H9 (cell line): ENCODE measurements around the gene MRPL41. TPM values are rescaled to one million over a fixed set of nuclear protein-coding genes. Genes with fewer than 3 reads are reported as not detected.

Source experiments
- DNase-seq: peaks from one replicate; pipeline ENCODE4 v3.0.0-alpha.2; 2017
- H2AFZ ChIP-seq: one replicate; pipeline ENCODE4 v1.6.1; 2013; ENCODE audit warnings: mild to moderate bottlenecking, low read length, control low read depth, moderate library complexity
- H2AK5ac ChIP-seq: 2 replicates; pipeline ENCODE4 v1.6.1; 2013; ENCODE audit warnings: low read length, control low read depth, mixed read lengths; ENCODE audit not compliant: insufficient read length
- H2BK120ac ChIP-seq: one replicate; pipeline ENCODE4 v1.6.1; 2013; ENCODE audit warnings: low read depth, mild to moderate bottlenecking, low read length, control low read depth, inconsistent platforms; ENCODE audit not compliant: poor library complexity, severe bottlenecking
- H2BK12ac ChIP-seq: 2 replicates; pipeline ENCODE4 v1.6.1; 2013; ENCODE audit warnings: low read length, control low read depth, mixed read lengths, low read depth; ENCODE audit not compliant: insufficient read length
- H2BK15ac ChIP-seq: 2 replicates; pipeline ENCODE4 v1.6.1; 2013; ENCODE audit warnings: low read depth, low read length, control low read depth
- H2BK20ac ChIP-seq: one replicate; pipeline ENCODE4 v1.6.1; 2013; ENCODE audit warnings: low read depth, mild to moderate bottlenecking, low read length, control low read depth, inconsistent platforms; ENCODE audit not compliant: poor library complexity, severe bottlenecking
- H2BK5ac ChIP-seq: 2 replicates; pipeline ENCODE4 v1.6.1; 2013; ENCODE audit warnings: low read length, control low read depth, mixed read lengths; ENCODE audit not compliant: insufficient read length
- H3K14ac ChIP-seq: 2 replicates; pipeline ENCODE4 v1.6.1; 2013; ENCODE audit warnings: low read length, control low read depth; ENCODE audit not compliant: insufficient read depth
- H3K18ac ChIP-seq: 2 replicates; pipeline ENCODE4 v1.6.1; 2013; ENCODE audit warnings: low read depth, mild to moderate bottlenecking, mixed read lengths, low read length, control low read depth; ENCODE audit not compliant: insufficient read length
- H3K23ac ChIP-seq: 2 replicates; pipeline ENCODE4 v1.6.1; 2013; ENCODE audit warnings: low read length, control low read depth, mixed read lengths, low read depth; ENCODE audit not compliant: insufficient read length
- H3K23me2 ChIP-seq: 2 replicates; pipeline ENCODE4 v1.6.1; 2013; ENCODE audit warnings: low read depth, mild to moderate bottlenecking, mixed read lengths, low read length, control low read depth; ENCODE audit not compliant: insufficient read length, poor library complexity, severe bottlenecking
- H3K27ac ChIP-seq: 2 replicates; pipeline ENCODE4 v1.5.1; 2013; ENCODE audit warnings: low read length, control low read depth, mixed read lengths, low read depth; ENCODE audit not compliant: insufficient read length
- H3K27me3 ChIP-seq: 2 replicates; pipeline ENCODE4 v1.6.1; 2013; ENCODE audit warnings: low read length, control low read depth, inconsistent platforms; ENCODE audit not compliant: insufficient read depth
- H3K4ac ChIP-seq: 2 replicates; pipeline ENCODE4 v1.6.1; 2013; ENCODE audit warnings: low read depth, mild to moderate bottlenecking, control low read depth, inconsistent platforms, low read length, moderate library complexity
- H3K4me1 ChIP-seq: 2 replicates; pipeline ENCODE4 v1.6.1; 2013; ENCODE audit warnings: low read length, control low read depth, inconsistent platforms; ENCODE audit not compliant: insufficient read depth
- H3K4me2 ChIP-seq: 2 replicates; pipeline ENCODE4 v1.6.1; 2013; ENCODE audit warnings: low read length, control low read depth, mixed read lengths; ENCODE audit not compliant: insufficient read length, insufficient read depth
- H3K56ac ChIP-seq: 2 replicates; pipeline ENCODE4 v1.6.1; 2013; ENCODE audit warnings: low read depth, mild to moderate bottlenecking, mixed read lengths, low read length, control low read depth; ENCODE audit not compliant: insufficient read length
- H3K79me1 ChIP-seq: 2 replicates; pipeline ENCODE4 v1.6.1; 2013; ENCODE audit warnings: low read depth, mild to moderate bottlenecking, moderate library complexity, low read length, control low read depth, inconsistent platforms; ENCODE audit not compliant: insufficient read depth, poor library complexity, severe bottlenecking
- H3K79me2 ChIP-seq: 2 replicates; pipeline ENCODE4 v1.6.1; 2013; ENCODE audit warnings: low read length, control low read depth, inconsistent platforms; ENCODE audit not compliant: insufficient read depth
- H3K9ac ChIP-seq: 2 replicates; pipeline ENCODE4 v1.6.1; 2013; ENCODE audit warnings: low read length, control low read depth, mixed read lengths; ENCODE audit not compliant: insufficient read length; ENCODE audit errors: extremely low read depth
- H3K9me3 ChIP-seq: one replicate; pipeline ENCODE4 v1.6.1; 2013; ENCODE audit warnings: low read depth, low read length, inconsistent platforms; ENCODE audit not compliant: control insufficient read depth
- H3T11ph ChIP-seq: one replicate; pipeline ENCODE4 v1.6.1; 2013; ENCODE audit warnings: mild to moderate bottlenecking, low read length, control low read depth, inconsistent platforms
- H4K20me1 ChIP-seq: one replicate; pipeline ENCODE4 v1.6.1; 2013; ENCODE audit not compliant: control insufficient read depth, insufficient read length, insufficient read depth
- H4K5ac ChIP-seq: 2 replicates; pipeline ENCODE4 v1.6.1; 2013; ENCODE audit warnings: low read depth, mild to moderate bottlenecking, mixed read lengths, low read length, control low read depth; ENCODE audit not compliant: insufficient read length
- H4K8ac ChIP-seq: replicated peaks from 2 replicates; pipeline ENCODE4 v1.6.1; 2013; ENCODE audit warnings: low read length, control low read depth, mixed read lengths, low read depth; ENCODE audit not compliant: insufficient read length
- H4K91ac ChIP-seq: 2 replicates; pipeline ENCODE4 v1.6.1; 2013; ENCODE audit warnings: low read depth, mild to moderate bottlenecking, moderate library complexity, mixed read lengths, low read length, control low read depth; ENCODE audit not compliant: insufficient read length
- H3K27ac Mint-ChIP-seq, 3 experiments: 2 replicates in 2 of 3; 3 replicates in 1 of 3; pipeline ENCODE4 v1.8.0; 2020 to 2021; ENCODE audit warnings: mixed read lengths in 3 of 3, mild to moderate bottlenecking in 1 of 3, moderate library complexity in 1 of 3
- H3K27me3 Mint-ChIP-seq: 2 replicates; pipeline ENCODE4 v1.8.0; 2021; ENCODE audit warnings: low read depth, mild to moderate bottlenecking, moderate library complexity, mixed read lengths
- H3K36me3 Mint-ChIP-seq, 3 experiments: 2 replicates in 2 of 3; 3 replicates in 1 of 3; pipeline ENCODE4 v1.8.0; 2020 to 2021; ENCODE audit warnings: low read depth in 3 of 3, mixed read lengths in 3 of 3; ENCODE audit not compliant: insufficient read depth in 1 of 3
- H3K4me1 Mint-ChIP-seq, 2 experiments: 2 replicates each; pipeline ENCODE4 v1.8.0; 2020; ENCODE audit warnings: mixed read lengths in 2 of 2
- H3K4me3 Mint-ChIP-seq, 2 experiments: 2 replicates in 1 of 2; 3 replicates in 1 of 2; pipeline ENCODE4 v1.8.0; 2020 to 2021; ENCODE audit warnings: mild to moderate bottlenecking in 2 of 2, mixed read lengths in 2 of 2, moderate library complexity in 1 of 2
- H3K9me3 Mint-ChIP-seq, 2 experiments: 2 replicates in 1 of 2; 3 replicates in 1 of 2; pipeline ENCODE4 v1.8.0; 2020; ENCODE audit warnings: mild to moderate bottlenecking in 2 of 2, mixed read lengths in 2 of 2, moderate library complexity in 1 of 2
- WGBS: extraction: QIAGEN DNeasy Blood & Tissue Kit; methylation state at CpG from one replicate; pipeline ENCODE4 v1.1.7; 2013; ENCODE audit warnings: missing lambda C conversion rate, low lambda C conversion rate, mixed read lengths; ENCODE audit not compliant: insufficient read length; ENCODE audit errors: extremely low coverage; 5-methylcytosine and 5-hydroxymethylcytosine counted together
- total RNA-seq: library from RNA; stranded (reverse); gene quantifications from 2 replicates; pipeline ENCODE4 v1.2.1, GENCODE V29; 2021
- TF ChIP-seq, protein P1 (sequence below): fragments of 200-600 bp; sonication (generic); conservative IDR thresholded peaks from 3 replicates; pipeline ENCODE4 v1.8.0; 2021; ENCODE audit warnings: antibody characterized with exemption, mild to moderate bottlenecking

Gene MRPL41
- total RNA-seq, 1 experiment from 2014 or later: 52.2 TPM

DNA sequence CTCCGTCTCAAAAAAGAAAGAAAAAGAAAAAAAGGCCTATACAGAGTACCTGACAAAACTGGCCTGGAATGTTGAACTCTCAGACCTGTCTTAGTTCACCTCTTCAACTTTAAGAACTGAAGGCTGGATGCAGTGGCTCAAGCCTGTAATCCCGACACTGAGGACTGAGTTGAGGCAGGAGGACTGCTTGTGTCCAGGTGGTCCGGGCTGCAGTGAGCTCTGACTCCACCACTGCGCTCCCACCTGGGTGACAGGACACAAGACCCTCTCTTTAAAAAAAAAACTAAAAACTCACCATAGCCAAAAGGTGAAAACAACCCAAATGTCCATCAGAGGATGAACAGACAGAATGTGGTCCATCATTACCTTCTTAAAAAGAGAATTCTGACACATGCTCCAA is 6.4 kb downstream of the MRPL41 start:
- Histone ChIP-seq H3K18ac (no peak overlapping the region), H4K20me1 (no peaks in the 10 kb centered on the region), H2AFZ (no peak overlapping the region), H2AK5ac (no peak overlapping the region), H3K4me1 (no peaks in the 10 kb centered on the region), H2BK12ac (no peak overlapping the region), H3K27me3 (no peaks in the 10 kb centered on the region), H3K79me2 (no peaks in the 10 kb centered on the region), H3K4ac (no peak overlapping the region), H3K23ac (no peak overlapping the region), H3K23me2 (no peaks in the 10 kb centered on the region), H2BK120ac (no peak overlapping the region), H3K14ac (no peak overlapping the region), H3K9me3 (no peaks in the 10 kb centered on the region), H3K9ac (no peak overlapping the region), H4K91ac (no peak overlapping the region), H4K5ac (no peak overlapping the region), H2BK20ac (no peak overlapping the region), H2BK5ac (no peak overlapping the region), H3T11ph (no peak overlapping the region), H3K79me1 (no peaks in the 10 kb centered on the region), H3K4me2 (no peak overlapping the region), H3K56ac (no peak overlapping the region), H3K27ac (no peak overlapping the region), H2BK15ac (no peak overlapping the region), H4K8ac (no peak overlapping the region)
- TF ChIP-seq, protein P1, sequence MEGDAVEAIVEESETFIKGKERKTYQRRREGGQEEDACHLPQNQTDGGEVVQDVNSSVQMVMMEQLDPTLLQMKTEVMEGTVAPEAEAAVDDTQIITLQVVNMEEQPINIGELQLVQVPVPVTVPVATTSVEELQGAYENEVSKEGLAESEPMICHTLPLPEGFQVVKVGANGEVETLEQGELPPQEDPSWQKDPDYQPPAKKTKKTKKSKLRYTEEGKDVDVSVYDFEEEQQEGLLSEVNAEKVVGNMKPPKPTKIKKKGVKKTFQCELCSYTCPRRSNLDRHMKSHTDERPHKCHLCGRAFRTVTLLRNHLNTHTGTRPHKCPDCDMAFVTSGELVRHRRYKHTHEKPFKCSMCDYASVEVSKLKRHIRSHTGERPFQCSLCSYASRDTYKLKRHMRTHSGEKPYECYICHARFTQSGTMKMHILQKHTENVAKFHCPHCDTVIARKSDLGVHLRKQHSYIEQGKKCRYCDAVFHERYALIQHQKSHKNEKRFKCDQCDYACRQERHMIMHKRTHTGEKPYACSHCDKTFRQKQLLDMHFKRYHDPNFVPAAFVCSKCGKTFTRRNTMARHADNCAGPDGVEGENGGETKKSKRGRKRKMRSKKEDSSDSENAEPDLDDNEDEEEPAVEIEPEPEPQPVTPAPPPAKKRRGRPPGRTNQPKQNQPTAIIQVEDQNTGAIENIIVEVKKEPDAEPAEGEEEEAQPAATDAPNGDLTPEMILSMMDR: no peak
- Mint-ChIP-seq H3K27ac (no peak overlapping the region), H3K4me1 (no peaks in the 10 kb centered on the region), H3K9me3 (peaks cover 0 to 2% of the 10 kb centered on the region in 2 experiments; a peak in 1 of 5 replicates), H3K4me3 (no peak overlapping the region), H3K36me3 (peaks cover 48 to 73% (median 68%) of the 10 kb centered on the region in 3 experiments), H3K27me3 (no peaks in the 10 kb centered on the region)
- WGBS: no CpG with 5 or more reads among the region's 4 CpGs
- DNase-seq: no peak
